Mucosa of gallbladder (tissue), 1 donor: ENCODE measurements around the gene HPS1. TPM values are rescaled to one million over a fixed set of nuclear protein-coding genes. Genes with fewer than 3 reads are reported as not detected.

ENCODE experiments used
- total RNA-seq: library from RNA; stranded (reverse); gene quantifications from one replicate; pipeline ENCODE4 v1.2.1, GENCODE V29; 2021
- donor health status: DM: no; HTN: no; CAD: no.

The HPS1 gene
- total RNA-seq, 1 donor from 2014 or later = 83.2 TPM

Other genes starting within 250 kb of the HPS1 start
- gene LOXL4, start 178.7 kb downstream of the HPS1 start, total RNA-seq = 4.9 TPM
- 23.1 TPM for gene PYROXD2, start 31.8 kb downstream of the HPS1 start, total RNA-seq